HG03354 (cell line): ENCODE measurements around the gene SH3YL1.
"Not testable (repeated sequence)": the region's sequence is repeated elsewhere in the genome, so short reads cannot be mapped to it uniquely, and the experiment has no call there.

Source experiments
- ATAC-seq: cut with Tn5 transposase; IDR thresholded peaks from one replicate; pipeline ENCODE4 v1.9.1; 2021; ENCODE audit warnings: mild to moderate bottlenecking; ENCODE audit not compliant: unreplicated experiment, poor library complexity, severe bottlenecking

Gene SH3YL1

GRCh38 chr2:191311-192190, 72.3 kb downstream of the SH3YL1 start:
- no peak for ATAC-seq

GRCh38 chr2:187825-188224, 76.0 kb downstream of the SH3YL1 start:
- ATAC-seq: no peak

GRCh38 chr2:185221-185620, 78.6 kb downstream of the SH3YL1 start:
- no peak for ATAC-seq

- ATAC-seq: no peak
Measured at GRCh38 chr2:184695-185094, 79.1 kb downstream of the SH3YL1 start.

DNA sequence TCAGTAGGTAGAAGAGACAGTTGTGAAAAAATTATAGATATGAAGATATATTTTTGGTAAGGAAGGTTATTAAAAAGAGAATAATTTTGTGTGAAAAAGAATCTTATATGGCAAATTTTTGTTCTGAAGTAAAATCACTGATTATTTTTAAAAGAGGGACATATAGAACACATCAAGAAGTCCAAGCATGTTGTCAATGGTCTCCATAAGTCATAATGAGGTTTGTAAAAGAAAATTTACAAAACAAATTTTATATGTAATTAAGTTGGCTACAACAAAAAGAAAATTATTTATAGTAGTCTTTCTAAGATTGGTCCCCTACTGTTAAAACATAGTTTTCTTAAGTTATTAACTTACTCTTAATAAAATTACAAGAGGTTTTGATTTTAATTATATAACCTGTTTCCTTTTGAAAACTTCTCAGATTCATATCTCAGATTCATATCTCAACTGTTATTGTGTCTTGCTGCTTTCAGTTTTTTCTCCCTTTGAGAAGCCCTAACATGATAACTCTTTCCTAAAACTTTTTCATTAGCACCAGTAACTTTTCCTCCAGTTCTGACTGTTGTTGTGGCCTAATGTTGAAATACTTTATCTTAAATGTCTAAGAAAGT, 81.2 kb downstream of the SH3YL1 start:
- ATAC-seq: no peak

- no peak for ATAC-seq
Measured at GRCh38 chr2:180311-180710, 83.5 kb downstream of the SH3YL1 start.

DNA sequence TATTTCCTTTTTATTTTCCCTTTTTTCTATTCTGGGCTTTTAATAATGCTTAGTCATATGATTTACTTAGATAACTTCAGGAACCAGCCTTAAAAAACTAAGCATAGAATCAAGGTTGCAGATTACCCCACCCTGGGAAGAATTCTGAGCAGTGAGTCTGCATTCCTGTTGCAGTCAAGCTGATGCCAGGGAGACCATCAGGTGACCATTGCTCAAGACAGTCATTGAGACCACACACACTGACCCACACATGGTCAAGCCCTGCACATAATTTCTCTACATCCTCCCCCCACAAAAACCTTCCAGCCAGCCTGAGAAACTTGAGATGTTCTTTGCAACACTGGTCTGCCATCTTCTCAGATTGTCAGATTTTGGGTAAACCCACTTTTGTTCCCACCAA, 83.9 kb downstream of the SH3YL1 start:
- no peak for ATAC-seq

- no peak for ATAC-seq
Measured at GRCh38 chr2:177733-178132, 86.1 kb downstream of the SH3YL1 start.

GRCh38 chr2:176917-177316, 86.9 kb downstream of the SH3YL1 start:
- ATAC-seq: no peak

- no peak for ATAC-seq
Measured at GRCh38 chr2:175880-176820, 87.7 kb downstream of the SH3YL1 start.

GRCh38 chr2:175161-175786, 88.6 kb downstream of the SH3YL1 start:
- ATAC-seq: no peak

- not testable (repeated sequence) for ATAC-seq
Measured at GRCh38 chr2:172120-172519, 91.7 kb downstream of the SH3YL1 start.

- no peak for ATAC-seq
Measured at GRCh38 chr2:169741-170140, 94.1 kb downstream of the SH3YL1 start.
